ENCODE measurements around the gene CACNA1D.
"Not testable (repeated sequence)": the region's sequence is repeated elsewhere in the genome, so short reads cannot be mapped to it uniquely, and the experiment has no call there.

CACNA1D gene

GRCh38 chr3:53616971-53617892, 122.8 kb downstream of the CACNA1D start:
- no peak for DNase-seq (ENCODE audit: low read depth, low spot score)

GRCh38 chr3:53617893-53618523, 123.6 kb downstream of the CACNA1D start:
- DNase-seq (ENCODE audit: low read depth, low spot score) = no peak

GRCh38 chr3:53618524-53618906, 124.1 kb downstream of the CACNA1D start:
- DNase-seq (ENCODE audit: low read depth, low spot score) = no peak

DNA sequence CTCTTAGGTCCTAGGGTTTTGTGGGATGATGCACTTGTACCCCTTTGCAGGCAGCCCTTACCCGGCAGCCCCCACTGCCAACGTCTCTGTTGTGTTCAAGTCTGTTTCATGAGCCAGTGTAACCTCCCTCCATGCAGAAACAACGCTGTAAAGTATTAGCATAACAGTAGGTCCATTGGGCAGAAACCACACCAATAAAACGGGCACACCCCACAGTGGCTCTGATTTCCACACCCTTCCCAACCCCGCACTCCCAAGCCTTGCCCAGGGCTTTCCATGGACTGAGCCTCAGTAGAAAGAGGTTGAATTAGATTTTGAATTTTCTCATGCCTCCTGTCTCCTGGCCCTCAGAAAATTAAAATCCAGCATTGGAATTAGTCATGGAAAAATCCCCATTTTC, 124.5 kb downstream of the CACNA1D start:
- no peak for DNase-seq (ENCODE audit: low read depth, low spot score)

DNA sequence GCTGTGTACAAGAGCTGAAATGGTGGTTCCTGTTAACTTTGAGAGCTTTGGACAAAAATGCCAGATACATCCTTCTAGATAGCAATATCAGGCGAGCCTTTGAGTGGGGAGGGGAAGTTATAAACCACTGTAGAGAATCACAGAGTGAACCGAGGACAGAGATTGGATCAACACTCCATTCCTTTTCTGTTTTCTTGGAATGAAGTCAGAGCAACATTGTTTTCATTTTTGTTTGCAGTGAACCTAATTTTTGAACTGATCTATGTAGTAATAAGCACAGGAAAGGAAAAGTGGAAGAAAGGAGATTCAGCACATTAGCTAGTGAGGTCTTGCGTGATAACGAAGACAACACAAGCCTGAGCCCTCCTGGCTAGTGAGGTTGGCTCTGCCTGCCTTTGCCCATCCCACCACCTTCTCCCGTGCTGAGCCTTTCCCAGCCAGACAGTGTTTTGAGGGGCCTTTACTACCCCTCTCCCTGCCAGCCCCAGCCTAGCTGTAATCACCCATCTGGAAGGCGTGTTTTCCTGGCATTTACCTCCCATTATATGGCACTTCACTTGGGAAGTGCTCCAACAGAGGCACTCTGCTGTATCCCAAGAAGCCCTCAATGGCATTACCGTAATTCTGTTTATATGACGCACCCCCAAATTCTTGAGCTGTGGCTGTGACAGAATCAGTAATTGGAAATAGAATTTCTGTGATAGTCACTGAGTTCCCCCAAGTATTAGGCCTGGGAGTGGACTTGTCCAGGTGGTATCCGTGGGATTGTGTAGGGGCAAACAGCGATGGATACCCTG, 129.8 kb downstream of the CACNA1D start:
- DNase-seq (ENCODE audit: low read depth, low spot score) = no peak

- no peak for DNase-seq (ENCODE audit: low read depth, low spot score)
Measured at GRCh38 chr3:53626876-53627275, 132.5 kb downstream of the CACNA1D start.

DNA sequence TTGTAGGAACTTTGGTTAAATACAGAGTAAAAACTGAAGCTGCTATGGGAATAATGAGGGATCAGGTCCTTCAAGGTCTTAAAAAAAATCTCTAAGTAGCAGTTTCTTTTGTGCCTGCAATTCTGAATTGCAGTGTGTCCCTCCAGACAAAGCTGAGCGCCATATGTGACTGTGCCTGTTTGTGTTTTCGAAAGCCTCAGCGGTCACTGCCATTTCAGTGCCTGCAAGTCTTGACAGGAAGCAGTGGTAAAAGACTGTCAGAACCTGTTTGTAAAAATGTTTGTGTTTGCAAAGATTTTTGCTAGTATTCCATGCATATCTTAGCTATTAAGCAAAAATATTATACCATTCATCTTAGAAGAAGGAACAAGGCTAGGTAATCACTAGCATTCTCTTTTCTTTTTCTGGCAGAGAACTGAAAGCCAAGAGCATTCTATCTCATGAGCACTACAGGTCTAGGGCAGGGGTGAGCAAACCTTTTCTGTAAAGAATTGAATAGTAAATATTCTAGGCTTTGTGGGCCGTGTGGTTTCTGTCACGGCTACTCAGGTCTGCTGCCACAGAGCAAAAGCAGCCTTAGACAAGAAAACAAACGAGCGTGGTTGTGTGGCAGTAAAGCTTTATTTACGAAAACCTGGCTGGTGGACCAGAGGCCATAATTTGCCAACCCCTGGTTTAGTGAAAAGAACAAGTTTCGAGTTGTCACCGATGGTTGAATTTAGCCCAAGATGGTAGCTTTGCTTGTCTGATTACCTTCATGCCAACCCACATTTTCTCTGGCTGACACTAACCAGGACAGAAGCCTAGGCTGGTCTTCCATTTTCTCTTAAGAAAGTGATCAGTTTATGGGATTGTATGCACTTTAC, 134.4 kb downstream of the CACNA1D start:
- DNase-seq (ENCODE audit: low read depth, low spot score) = no peak

DNA sequence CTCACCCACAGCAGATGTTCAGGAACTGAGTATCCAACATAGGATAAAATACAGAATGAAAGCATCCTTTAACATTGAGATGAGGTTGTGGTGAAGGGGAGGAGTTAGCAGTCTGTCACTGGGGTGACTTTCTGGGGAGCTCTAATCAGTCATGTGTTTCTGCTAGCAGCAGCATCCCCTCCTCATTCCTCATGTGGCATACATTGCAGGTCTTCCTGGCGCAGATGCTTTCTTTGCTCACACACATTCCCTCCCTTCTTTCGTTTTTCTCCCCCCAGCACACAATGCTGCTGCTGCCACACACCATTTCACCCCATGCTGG, 135.0 kb downstream of the CACNA1D start:
- DNase-seq (ENCODE audit: low read depth, low spot score) = no peak

DNA sequence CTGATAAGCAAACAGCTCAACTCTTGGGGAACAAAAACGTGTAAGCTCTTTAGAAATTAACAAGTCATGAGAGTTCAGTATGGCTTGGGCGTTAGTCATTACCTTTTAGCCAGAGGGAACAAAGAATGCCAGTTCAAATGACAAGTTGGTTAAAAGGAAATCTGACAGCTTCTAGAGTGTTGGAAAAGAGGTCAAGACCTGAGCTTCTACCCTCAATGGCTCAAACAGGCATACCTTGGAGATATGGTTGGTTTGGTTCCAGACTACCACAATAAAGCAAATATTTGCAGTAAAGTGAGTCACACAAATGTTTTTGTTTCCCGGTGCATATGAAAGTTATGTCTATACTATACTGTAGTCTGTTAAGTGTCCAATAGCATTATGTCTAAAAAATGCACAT, 136.1 kb downstream of the CACNA1D start:
- DNase-seq (ENCODE audit: low read depth, low spot score) = no peak

- no peak for DNase-seq (ENCODE audit: low read depth, low spot score)
Measured at GRCh38 chr3:53633197-53633787, 138.9 kb downstream of the CACNA1D start.

GRCh38 chr3:53635041-53635440, 140.6 kb downstream of the CACNA1D start:
- no peak for DNase-seq (ENCODE audit: low read depth, low spot score)

DNA sequence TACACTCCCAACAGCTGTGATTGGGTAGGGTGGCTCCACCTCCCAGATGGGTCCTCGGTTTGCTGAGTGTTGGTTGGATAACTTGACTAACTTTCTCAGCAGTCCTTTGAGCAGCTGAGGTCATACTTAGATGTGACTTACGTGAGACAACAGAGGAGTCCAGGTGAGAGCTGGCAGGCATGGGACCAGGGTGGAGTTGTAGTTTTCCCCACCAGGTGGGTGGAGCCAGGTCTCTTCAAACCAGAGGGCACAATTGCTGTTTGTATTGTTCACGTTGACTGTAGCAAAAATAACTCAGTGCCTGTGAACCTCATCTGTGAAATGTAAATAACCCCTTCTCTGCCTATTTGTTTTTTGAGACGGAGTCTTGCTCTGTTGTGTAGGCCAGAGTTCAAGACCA, 144.4 kb downstream of the CACNA1D start:
- not testable (repeated sequence) for DNase-seq (ENCODE audit: low read depth, low spot score)

GRCh38 chr3:53641397-53641796, 147.0 kb downstream of the CACNA1D start:
- no peak for DNase-seq (ENCODE audit: low read depth, low spot score)

- DNase-seq (ENCODE audit: low read depth, low spot score) = no peak
Measured at GRCh38 chr3:53642211-53642610, 147.8 kb downstream of the CACNA1D start.

DNA sequence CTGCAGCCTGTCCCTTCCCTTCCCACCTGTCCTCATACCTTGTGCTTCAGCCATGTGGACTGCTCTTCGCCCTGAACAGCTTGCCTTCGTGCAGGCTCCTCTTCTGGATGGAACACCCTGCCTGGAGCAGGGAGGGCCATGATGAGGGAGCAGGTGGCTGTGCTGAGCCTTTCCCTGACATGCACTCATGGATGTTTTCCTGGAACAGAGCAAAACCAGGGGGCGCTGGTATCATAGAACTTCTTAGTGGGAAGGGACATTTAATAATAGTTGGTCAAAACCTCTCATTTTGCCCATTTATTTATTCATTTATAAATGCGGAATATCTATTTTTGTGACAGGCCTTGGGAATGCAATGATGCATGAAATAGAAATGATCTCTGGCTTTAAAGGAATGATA, 149.3 kb downstream of the CACNA1D start:
- no peak for DNase-seq (ENCODE audit: low read depth, low spot score)

DNA sequence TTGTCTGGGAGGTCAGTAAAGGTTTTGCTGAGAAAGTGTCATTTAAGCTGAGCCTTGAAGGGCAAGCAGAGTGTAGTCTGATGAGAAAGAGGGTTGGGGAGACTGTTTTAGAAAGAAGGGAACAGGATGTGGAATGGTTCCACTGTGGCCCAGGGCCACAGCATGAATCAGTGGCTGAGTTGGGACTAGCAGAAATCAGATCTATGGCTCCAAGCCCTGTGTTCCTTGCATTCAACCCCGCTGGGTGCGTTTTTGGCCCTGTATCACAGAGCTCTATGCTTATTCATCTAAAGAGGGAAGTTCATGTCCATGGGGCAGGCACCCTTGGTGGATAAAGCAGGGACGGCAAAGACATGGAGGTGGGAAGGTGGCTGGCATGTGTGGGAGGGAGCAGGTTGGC, 151.3 kb downstream of the CACNA1D start:
- DNase-seq (ENCODE audit: low read depth, low spot score) = no peak

DNA sequence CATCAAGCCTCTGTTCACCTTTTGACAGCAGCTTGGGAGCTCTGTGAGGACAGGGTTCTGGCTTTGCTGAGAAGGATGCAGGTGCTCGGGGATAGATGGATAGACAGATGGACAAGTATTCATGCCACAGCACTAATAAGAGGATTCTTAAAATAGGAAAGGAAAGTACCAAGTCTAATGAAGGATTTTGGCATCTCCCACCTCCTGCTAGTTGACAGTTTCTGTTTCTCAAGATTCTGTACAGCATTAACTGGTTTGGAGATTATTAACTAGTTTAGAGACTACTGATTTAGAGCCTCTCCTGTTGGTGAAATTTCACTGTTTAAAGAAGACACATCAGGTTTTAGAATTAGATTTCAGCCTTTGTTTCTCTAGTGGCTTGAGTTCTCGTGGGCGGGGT, 152.3 kb downstream of the CACNA1D start:
- DNase-seq (ENCODE audit: low read depth, low spot score) = no peak

DNA sequence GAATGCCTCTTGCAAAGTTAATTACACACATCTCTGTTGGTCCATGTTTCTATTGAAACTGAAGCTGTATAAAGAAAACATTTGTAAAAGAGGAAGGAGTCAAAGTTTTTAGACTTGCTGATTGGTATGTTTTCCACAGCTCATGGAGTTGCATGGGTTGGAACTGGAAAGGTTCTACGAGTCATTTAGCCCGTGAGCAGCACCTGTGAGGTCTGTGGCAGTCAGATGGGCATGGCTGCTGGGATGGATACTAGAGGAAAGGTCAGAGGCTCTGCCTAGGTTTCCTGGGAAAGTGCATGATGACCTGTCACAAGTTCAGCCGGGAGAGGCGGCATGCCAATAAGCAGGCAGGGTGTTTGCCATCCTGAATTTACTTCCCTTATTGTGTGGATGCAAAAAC, 155.4 kb downstream of the CACNA1D start:
- no peak for DNase-seq (ENCODE audit: low read depth, low spot score)

- no peak for DNase-seq (ENCODE audit: low read depth, low spot score)
Measured at GRCh38 chr3:53650424-53650823, 156.0 kb downstream of the CACNA1D start.

DNA sequence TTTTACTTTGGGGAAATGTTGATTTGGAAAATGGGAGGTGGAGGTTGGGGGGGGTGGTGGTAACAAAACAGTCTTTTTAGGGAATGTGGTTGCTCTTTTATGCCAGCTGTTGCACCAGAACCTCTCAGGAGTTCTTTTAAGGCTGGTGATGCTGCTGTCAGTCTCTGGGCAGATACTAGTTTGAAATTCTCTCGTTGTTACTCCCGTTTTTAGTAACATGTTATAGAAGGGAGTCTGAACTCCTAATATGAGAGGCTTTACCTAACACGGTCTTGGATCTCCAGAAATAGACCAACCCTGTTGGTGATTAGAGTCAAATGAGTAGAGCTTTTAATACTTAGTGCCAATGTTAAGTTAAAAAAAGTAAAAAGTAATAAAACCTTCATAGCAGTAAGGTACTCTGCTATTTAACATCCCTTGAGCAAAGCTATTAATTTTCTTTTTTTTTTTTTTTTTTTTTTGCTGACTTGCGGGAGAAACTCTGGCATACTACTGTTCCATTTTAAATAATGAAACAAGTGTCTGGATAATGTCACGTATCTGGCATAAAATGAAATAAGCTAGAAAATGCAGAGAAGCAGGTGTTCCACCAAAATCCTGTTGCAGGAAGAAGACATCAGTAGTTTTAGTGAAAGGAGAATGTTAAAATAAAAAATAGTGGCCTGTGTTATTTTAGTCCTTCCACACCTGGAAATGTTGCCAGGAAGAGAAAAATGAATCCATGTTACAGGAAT, 156.7 kb downstream of the CACNA1D start:
- no peak for DNase-seq (ENCODE audit: low read depth, low spot score)
